ENCODE data around the gene DCDC1.

DCDC1 gene

GRCh38 chr11:31096191-31096805 lies 273.2 kb downstream of the DCDC1 start:
- DNase-seq: no peak

GRCh38 chr11:31092638-31093037 lies 276.9 kb downstream of the DCDC1 start:
- DNase-seq: no peak

DNA sequence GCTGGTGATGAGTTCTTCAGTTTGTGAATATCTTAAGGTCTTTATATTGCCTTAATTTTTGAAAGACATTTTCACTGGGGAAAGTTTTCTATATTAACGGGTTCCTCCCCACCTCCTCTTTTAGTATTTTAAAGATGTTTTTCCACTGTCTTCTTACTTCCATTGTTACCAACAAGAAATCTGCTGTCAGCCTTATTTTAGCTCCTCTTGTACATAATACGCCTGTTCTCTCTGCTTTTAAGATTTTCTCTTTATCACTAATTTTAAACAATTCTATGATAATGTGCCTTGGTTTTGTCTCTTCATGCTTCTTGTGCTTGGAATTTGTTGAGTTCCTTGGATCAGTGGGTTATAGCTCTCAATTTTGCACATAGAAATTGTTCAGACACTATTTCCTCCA lies 280.4 kb downstream of the DCDC1 start:
- no peak for DNase-seq

DNA sequence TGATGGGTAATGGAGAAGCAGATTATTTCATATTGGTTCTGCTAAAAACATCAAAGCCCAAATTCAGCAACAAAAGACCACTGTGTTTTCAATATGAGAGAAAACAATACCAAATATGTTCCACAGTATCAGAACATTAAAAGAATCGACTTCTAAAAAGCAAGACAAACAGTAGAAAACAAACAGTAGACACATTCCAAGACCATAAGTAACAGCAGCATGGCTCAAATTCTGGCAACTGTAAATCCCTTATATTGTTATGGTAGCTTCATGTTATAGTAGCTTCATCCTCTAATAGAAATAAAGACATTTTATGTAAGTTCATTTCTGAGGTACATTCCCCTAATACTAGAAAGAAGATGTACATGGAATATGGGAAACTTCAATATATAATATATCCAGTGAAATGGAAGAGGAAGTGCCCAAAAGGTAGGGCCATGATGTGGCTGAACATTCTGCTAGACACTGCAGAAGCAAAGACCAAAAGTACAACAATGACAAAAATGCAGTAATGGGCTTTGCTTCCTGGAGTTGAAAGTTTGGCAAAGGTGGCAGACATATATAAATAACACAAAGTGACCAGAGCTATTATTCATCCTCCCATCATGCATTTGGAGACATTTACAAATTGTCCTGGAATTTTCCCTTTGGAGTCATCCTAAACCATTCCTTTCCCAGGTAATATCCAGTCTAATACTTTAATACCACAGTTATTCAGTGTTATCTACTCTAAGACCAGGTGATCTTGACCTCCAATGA lies 299.9 kb downstream of the DCDC1 start:
- peak; percentile 4 for DNase-seq

GRCh38 chr11:31060880-31061279 lies 308.7 kb downstream of the DCDC1 start:
- no peak for DNase-seq

GRCh38 chr11:31059529-31059928 lies 310.0 kb downstream of the DCDC1 start:
- DNase-seq: no peak

DNA sequence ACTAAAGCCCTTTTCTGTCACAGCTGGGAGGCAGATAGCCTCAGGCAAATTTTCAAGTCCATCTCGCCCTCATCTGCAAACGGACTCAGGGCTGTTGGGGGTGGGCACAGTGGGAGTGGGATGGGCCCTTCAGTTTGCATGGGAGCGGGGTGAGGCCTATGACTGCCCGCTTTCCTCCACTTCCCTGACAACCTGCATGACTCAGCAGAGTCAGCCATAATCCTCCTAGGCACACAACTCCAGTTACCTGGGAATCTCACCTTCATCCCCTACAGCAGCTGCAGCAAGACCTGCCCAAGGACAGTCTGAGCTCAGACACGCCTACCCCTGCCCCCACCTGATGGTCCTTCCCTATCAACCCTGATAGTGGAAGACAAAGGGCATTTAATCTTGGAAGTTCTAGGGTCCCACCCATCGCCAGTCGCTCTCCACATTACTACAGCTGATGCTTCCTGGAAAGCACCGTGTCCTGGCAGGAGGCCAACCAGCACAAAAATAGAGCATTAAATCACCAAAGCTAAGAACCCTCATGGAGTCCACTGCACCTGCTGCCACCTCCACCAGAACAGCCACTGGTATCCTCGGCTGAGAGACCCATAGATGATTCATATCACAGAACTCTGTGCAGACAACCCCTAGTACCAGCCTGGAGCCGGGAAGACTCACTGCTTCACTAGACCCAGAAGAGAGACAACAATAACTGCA lies 319.3 kb downstream of the DCDC1 start:
- no peak for DNase-seq

DNA sequence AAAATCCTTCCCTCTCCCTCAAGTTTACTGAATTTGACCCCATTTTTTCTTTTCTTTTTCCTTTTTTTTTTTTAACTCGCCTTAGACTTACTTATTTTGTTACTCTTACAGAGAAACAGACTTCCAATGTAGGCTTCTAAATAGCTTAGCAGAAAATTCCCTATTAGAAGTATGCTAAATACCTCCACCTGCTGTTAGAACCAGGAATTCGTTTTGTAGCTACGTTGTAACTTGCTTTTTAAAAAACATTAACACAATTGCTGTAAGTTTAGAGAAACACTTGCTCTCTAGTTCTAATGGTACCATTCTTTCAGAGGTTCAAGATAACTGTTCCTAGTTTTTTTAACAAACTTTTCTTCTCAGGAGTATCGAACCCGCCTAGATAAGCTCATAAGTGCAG lies 324.2 kb downstream of the DCDC1 start:
- no peak for DNase-seq

DNA sequence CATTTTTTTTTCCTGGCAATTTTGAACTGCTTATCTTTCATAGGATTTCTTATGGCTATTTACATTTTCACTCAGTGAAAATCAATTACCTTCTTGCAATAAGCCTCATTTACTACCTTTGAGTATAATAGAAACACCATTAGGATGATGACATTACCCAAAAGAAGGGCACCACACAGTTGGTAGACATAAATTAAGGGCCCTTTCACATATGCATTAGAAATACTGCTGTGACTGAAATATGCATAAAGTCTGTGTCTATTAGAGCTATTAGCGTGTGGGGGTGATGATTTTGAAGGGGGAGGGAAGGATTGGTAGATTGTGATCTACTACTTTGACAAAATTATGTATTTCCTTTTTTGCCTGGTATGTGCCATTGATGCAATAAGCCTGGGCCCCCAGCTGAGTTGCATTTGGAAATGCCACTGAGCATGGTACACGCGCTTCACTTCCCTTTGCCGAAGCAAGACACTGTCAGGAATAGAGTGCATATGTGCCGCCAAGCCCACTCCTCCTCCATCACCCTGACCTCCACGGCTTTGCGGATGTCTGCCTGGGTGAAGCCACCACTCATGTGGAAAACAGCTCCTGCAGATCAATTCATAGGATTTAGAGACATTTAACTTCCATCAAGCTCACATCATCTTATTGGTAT lies 339.3 kb downstream of the DCDC1 start:
- no peak for DNase-seq

DNA sequence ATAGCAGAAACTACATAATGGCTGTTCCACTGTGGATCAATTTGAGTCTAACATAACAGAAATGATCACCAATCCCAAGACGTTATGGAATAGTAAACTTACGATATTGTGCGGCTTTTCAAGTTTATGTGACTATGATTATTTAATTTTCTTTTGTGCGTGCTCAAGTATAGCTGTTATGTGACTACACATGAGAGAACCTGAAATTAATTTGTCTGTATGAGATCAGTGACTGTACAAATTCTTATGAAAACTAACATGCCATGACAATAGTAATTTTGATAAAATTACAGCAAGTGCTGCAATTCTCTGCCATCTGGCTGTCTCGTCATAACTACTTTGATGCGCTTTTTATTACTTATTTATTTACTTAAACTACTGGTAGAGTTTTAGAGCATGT lies 343.2 kb downstream of the DCDC1 start:
- DNase-seq: no peak

DNA sequence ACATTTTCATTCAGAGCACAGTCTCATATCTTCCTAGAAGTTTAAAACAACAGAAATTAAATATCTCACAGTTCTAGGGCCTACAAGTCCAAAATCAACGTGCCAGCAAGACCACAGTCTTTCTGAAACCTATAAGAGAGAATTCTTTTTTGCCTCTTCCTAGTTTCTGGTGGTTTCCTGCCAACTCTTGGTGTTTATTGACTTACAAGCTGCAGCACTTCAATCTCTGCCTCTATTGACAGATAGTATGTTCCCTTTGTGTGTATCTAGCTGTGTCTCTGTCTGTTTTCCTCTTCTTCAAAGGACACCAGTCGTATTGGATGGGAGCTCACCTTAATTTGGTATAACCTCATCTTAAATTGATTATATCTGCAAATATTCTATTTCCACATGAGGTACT lies 347.5 kb downstream of the DCDC1 start:
- DNase-seq: no peak

GRCh38 chr11:31019786-31020185 lies 349.8 kb downstream of the DCDC1 start:
- DNase-seq: no peak

- no peak for DNase-seq
Observed at GRCh38 chr11:31005202-31005601, 364.3 kb downstream of the DCDC1 start.

GRCh38 chr11:31001427-31001826 lies 368.1 kb downstream of the DCDC1 start:
- DNase-seq: no peak

DNA sequence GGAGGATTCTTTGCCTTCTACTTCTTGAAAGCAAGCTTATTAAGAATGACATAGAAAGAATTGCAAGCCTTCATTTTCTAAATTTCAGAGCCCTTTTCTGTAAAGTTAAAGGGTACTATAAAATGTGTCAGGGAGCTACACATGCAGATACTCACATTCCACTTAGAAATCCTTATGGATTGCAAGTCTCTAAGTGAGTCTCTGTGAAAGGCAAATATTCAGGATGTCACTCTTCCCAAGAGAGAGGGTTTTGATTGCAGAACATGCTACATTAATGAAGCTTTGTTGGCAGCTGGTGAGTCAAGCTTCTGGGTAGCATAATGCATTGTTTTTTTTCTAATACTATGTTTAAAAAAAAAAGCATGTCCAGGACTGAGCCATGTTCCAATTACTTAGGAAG lies 369.2 kb downstream of the DCDC1 start:
- no peak for DNase-seq

DNA sequence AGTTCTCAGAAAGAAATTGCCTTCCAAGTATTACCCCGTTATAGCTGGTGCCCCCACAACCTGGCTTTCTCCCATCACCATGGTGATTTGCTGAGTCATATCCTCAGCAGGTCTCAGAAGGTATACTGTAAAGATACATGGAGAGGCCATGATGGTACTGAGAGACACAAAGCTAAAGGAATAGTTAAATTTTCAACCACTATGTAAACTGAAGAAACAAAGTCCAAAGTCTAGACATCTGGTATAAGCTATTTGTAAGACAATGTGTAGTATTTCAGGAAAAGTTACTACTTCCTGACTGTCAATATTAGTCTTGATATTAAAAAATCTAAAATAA lies 377.1 kb downstream of the DCDC1 start:
- DNase-seq: no peak

DNA sequence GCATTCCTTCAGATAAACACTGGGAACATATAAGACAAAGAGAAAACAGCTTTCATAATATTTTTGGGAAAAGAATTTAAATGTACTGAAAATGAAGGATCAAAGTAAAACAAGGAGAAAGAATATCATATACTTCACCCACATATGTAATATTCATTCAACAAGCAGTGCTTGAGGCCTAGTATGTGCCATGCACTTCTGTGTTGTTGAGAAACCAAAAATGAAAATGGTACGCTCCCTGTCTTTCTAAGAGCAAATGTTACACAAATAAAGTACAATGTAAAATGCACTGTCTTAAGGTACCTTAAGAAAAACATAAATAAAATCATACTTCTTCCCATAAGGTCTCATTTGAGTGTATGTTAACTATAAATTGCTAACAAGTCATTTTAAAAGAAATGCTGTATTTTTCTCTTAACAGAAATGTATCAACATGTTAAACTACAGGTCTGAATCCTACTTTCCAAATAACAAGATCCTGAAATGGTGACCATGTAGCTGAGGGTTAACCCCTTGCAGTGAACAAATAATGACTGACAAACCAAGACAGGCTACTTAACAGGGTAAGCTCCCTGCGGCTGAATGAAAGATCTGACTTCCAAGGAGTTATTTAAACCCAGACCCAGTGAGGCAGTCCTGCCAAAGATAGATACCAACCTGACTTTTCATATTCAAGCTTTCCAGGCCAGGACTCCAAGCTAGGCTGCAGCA lies 377.6 kb downstream of the DCDC1 start:
- no peak for DNase-seq

DNA sequence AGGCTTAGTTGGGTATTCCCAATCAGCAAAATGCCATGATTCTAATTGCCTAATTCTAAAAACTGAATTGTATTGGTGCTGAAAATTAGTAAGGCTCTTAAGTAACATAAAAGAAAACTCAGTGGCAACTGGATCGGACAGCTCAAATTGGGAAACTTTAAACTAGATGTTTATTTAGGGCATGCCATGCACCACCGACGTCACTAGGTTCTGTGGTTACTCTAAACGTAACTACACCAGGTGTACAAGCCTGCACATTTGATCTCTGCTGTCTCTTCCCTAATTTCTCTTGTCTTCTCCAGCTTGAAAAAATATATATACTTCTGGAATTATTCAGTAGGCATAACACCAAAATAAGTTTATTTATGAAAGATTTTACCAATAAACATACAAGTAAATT lies 378.2 kb downstream of the DCDC1 start:
- DNase-seq: no peak

GRCh38 chr11:30990625-30991296 lies 378.8 kb downstream of the DCDC1 start:
- no peak for DNase-seq

DNA sequence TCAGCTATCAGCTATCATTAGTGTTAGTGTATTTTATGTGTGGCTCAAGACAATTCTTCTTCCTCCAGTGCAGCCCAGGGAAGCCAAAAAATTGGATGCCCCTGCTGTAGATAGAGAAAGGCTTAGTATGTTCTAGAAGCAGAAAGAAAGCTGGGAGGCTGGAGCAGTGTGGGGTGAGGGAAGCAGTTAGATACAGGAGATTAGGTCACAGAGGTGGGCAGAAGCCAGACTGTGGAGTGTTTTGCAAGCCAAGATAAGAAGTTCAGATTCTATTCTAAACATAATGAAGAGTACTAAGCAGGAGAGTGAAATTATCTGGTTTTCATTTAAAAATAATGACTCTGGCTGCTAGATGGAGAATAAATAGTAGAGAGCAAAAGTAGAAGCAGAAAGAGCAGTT lies 381.7 kb downstream of the DCDC1 start:
- DNase-seq: no peak

DNA sequence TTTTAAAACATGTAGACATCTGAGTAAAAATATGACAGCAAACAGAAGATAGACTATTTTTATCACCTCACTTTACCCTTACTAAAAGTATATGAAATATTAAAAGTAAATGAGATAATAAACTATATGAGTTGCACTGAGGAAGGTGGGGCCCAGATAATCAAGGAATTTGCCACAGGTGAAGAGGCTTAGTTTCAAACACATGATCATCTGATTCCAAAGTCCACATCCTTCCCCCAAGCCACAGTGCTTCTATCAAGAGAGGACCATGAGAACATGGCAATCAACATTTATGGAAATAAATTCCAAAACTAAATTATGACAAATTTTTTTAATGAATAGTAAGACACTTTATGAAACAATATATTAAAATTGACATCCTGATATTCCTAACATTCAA lies 384.0 kb downstream of the DCDC1 start:
- DNase-seq: no peak

DNA sequence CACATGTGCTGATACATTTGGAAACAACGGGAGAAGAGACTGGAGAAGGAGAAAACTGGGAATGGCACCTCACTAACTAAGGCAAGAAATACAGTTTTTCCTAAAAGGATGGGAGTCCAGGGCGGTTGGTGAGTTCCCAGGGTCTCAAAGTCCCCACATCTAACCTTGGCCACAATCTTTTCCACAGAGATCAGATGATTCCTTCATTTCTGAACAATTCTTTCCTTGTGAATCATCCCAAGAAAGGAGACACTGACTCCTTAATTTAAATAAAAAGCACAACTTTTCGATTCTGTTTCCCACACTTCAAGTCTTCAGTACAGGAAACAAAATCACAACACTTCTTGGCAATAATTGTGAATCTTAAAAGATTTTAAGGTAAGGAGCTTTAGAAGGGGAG lies 384.7 kb downstream of the DCDC1 start:
- peak; percentile 31 for DNase-seq

GRCh38 chr11:30984442-30984816 lies 385.1 kb downstream of the DCDC1 start:
- DNase-seq: peak; percentile 35

All from fibroblast of skin of right biceps (primary cell).